Sigmoid colon (tissue), 7 donors: ENCODE measurements around the gene MINDY2. TPM values are rescaled to one million over a fixed set of nuclear protein-coding genes. Genes with fewer than 3 reads are reported as not detected.

Experiments
- DNase-seq: peaks from one replicate; pipeline ENCODE4 v3.0.0-alpha.2; 2019
- H3K27ac ChIP-seq, 4 donors: fragments of 200-600 bp; sonication (generic); one replicate each; pipeline ENCODE4 v1.5.1; 2016 to 2019; ENCODE audit warnings: mild to moderate bottlenecking in 1 of 4
- H3K27me3 ChIP-seq, 3 donors: fragments of 200-600 bp; sonication (generic); one replicate each; pipeline ENCODE4 v1.5.1; 2019; ENCODE audit warnings: mild to moderate bottlenecking in 1 of 3
- H3K36me3 ChIP-seq, 4 donors: fragments of 200-600 bp; sonication (generic); one replicate each; pipeline ENCODE4 v1.5.1; 2016 to 2019
- H3K4me1 ChIP-seq, 4 donors: fragments of 200-600 bp; sonication (generic); one replicate each; pipeline ENCODE4 v1.5.1; 2017 to 2019
- H3K4me3 ChIP-seq, 4 donors: fragments of 200-600 bp; sonication (generic); one replicate each; pipeline ENCODE4 v1.5.1; 2017 to 2019; ENCODE audit warnings: mild to moderate bottlenecking in 2 of 4, moderate library complexity in 1 of 4
- H3K9me3 ChIP-seq, 4 donors: fragments of 200-600 bp in 3 of 4; sonication (generic) in 3 of 4; one replicate each; pipeline versions ENCODE4 v1.5.1 to v1.6.1; 2013 to 2019
- CTCF ChIP-seq, 4 experiments: fragments of 450-650 bp in 3 of 4; fragments of 200-600 bp in 1 of 4; IDR thresholded peaks; one replicate each; pipeline ENCODE4 v1.5.1; 2016 to 2019; ENCODE audit warnings: antibody characterized with exemption in 4 of 4, mild to moderate bottlenecking in 3 of 4, moderate library complexity in 2 of 4
- EP300 ChIP-seq, 4 donors: sonication (generic); formaldehyde crosslinking; IDR thresholded peaks; one replicate each; pipeline ENCODE4 v1.6.1; 2017; ENCODE audit warnings: antibody characterized with exemption in 4 of 4
- POLR2A ChIP-seq, 2 donors: fragments of 450-650 bp; IDR thresholded peaks; one replicate each; pipeline ENCODE4 v1.6.1; 2016; ENCODE audit warnings: antibody characterized with exemption in 2 of 2, mild to moderate bottlenecking in 2 of 2, moderate library complexity in 2 of 2
- POLR2AphosphoS5 ChIP-seq, 4 donors: sonication (generic); formaldehyde crosslinking; IDR thresholded peaks; one replicate each; pipeline ENCODE4 v1.6.1; 2017; ENCODE audit warnings: antibody characterized with exemption in 4 of 4
- WGBS, 2 donors: extraction: QIAGEN DNeasy Blood & Tissue Kit; methylation state at CpG; one replicate each; pipeline ENCODE4 v1.1.7; 2013; 5-methylcytosine and 5-hydroxymethylcytosine counted together
- intact Hi-C: fragments of 100-400 bp; cut with DNase I; formaldehyde crosslinking; loops from one replicate; pipeline ENCODE4 v1.15.1; 2023
- polyA plus RNA-seq, 3 donors: library from polyadenylated mRNA; stranded (reverse); fragments of 200-250 nt; gene quantifications; one replicate each; pipeline ENCODE4 v1.2.3, GENCODE V29; 2013
- total RNA-seq, 4 donors: library from RNA; depleted of rRNA; stranded (reverse); fragments of >200 nt; gene quantifications; one replicate each; pipeline ENCODE4 v1.1.0, GENCODE V29; 2016
- donor health status: healthy with polysubstance abuse.
- donor health status: Bipolar disorder and iron deficiency.
- donor health status: healthy.

MINDY2 gene
- total and polyA plus RNA-seq, 7 donors, result 1.6 to 28.5 (median 18.0) TPM

- no peak for DNase-seq
- 95 to 96% methylated on average over 4 of the region's 4 CpGs for WGBS, 2 donors
- intact Hi-C loops, result no loop called here
- Histone ChIP-seq H3K27me3 (no peaks in the 10 kb centered on the region), H3K27ac (no peak overlapping the region), H3K9me3 (no peaks in the 10 kb centered on the region), H3K4me1 (peaks cover 0 to 10% (median 7%) of the 10 kb centered on the region in 4 donors), H3K4me3 (no peak overlapping the region), H3K36me3 (no peaks in the 10 kb centered on the region)
- no peak for TF ChIP-seq EP300 (IDR thresholded peaks at IDR 0.05)
- TF ChIP-seq CTCF (IDR thresholded peaks at IDR 0.05), result no peak
- TF ChIP-seq POLR2AphosphoS5 (IDR thresholded peaks at IDR 0.05), result no peak
- no peak for TF ChIP-seq POLR2A (IDR thresholded peaks at IDR 0.05)
Measured at GRCh38 chr15:58867926-58868325, 96.8 kb downstream of the MINDY2 start.

- intact Hi-C loops, result loop anchor here (10.0 kb wide), 1 partner anchor 64 kb away; the partner anchor contains the start of gene SLTM
- no peak for DNase-seq
- TF ChIP-seq CTCF (IDR thresholded peaks at IDR 0.05), result no peak
- TF ChIP-seq EP300 (IDR thresholded peaks at IDR 0.05), result no peak
- no peak for TF ChIP-seq POLR2AphosphoS5 (IDR thresholded peaks at IDR 0.05)
- TF ChIP-seq POLR2A (IDR thresholded peaks at IDR 0.05), result no peak
Measured at GRCh38 chr15:58870451-58870850, 99.3 kb downstream of the MINDY2 start.

GRCh38 chr15:58873267-58873666 lies 102.2 kb downstream of the MINDY2 start:
- WGBS, 2 donors, result 86 to 90% methylated on average over 1 of the region's 1 CpG
- no peak for TF ChIP-seq POLR2A (IDR thresholded peaks at IDR 0.05)
- no peak for TF ChIP-seq CTCF (IDR thresholded peaks at IDR 0.05)
- no peak for TF ChIP-seq POLR2AphosphoS5 (IDR thresholded peaks at IDR 0.05)
- no peak for TF ChIP-seq EP300 (IDR thresholded peaks at IDR 0.05)
- Histone ChIP-seq H3K4me3 (no peak overlapping the region), H3K4me1 (no peaks in the 10 kb centered on the region), H3K27me3 (no peaks in the 10 kb centered on the region), H3K9me3 (no peaks in the 10 kb centered on the region), H3K27ac (no peak overlapping the region), H3K36me3 (peaks cover under 1 to 23% (median 5%) of the 10 kb centered on the region in 4 donors)
- intact Hi-C loops, result loop anchor here (10.0 kb wide), 1 partner anchor 62 kb away; the partner anchor contains the start of gene SLTM
- DNase-seq, result no peak

More at GRCh38 chr15:58870451-58870850, 99.3 kb downstream of the MINDY2 start:
- Histone ChIP-seq H3K36me3 (no peaks in the 10 kb centered on the region), H3K9me3 (no peaks in the 10 kb centered on the region), H3K4me1 (no peaks in the 10 kb centered on the region), H3K4me3 (no peak overlapping the region), H3K27ac (no peak overlapping the region), H3K27me3 (no peaks in the 10 kb centered on the region)
- 92% methylated on average over 4 of the region's 4 CpGs for WGBS, 2 donors

GRCh38 chr15:58875343-58875742 lies 104.2 kb downstream of the MINDY2 start:
- TF ChIP-seq POLR2AphosphoS5 (IDR thresholded peaks at IDR 0.05), result no peak
- TF ChIP-seq CTCF (IDR thresholded peaks at IDR 0.05), result no peak
- no peak for TF ChIP-seq POLR2A (IDR thresholded peaks at IDR 0.05)
- TF ChIP-seq EP300 (IDR thresholded peaks at IDR 0.05), result no peak
- no peak for DNase-seq
- H3K9me3 ChIP-seq, result no peaks in the 10 kb centered on the region
- no peaks in the 10 kb centered on the region for H3K4me1 ChIP-seq
- peaks cover 4 to 44% (median 14%) of the 10 kb centered on the region in 4 donors for H3K36me3 ChIP-seq
- intact Hi-C loops, result loop anchor here (10.0 kb wide), 1 partner anchor 59 kb away; the partner anchor contains the start of gene SLTM
- no peak overlapping the region for H3K4me3 ChIP-seq
- no peak overlapping the region for H3K27ac ChIP-seq
- H3K27me3 ChIP-seq, result no peaks in the 10 kb centered on the region
